HG03520 (cell line): ENCODE results near the gene TBC1D9.
A peak's percentile ranks its signal among the peaks of the same experiment; 100 is the strongest.

ENCODE experiments used
- ATAC-seq: cut with Tn5 transposase; IDR thresholded peaks from one replicate; pipeline ENCODE4 v1.9.1; 2021; ENCODE audit warnings: mild to moderate bottlenecking, moderate library complexity; ENCODE audit not compliant: unreplicated experiment

TBC1D9 gene

GRCh38 chr4:140701071-140701470 lies 55.1 kb downstream of the TBC1D9 start:
- ATAC-seq = no peak

DNA sequence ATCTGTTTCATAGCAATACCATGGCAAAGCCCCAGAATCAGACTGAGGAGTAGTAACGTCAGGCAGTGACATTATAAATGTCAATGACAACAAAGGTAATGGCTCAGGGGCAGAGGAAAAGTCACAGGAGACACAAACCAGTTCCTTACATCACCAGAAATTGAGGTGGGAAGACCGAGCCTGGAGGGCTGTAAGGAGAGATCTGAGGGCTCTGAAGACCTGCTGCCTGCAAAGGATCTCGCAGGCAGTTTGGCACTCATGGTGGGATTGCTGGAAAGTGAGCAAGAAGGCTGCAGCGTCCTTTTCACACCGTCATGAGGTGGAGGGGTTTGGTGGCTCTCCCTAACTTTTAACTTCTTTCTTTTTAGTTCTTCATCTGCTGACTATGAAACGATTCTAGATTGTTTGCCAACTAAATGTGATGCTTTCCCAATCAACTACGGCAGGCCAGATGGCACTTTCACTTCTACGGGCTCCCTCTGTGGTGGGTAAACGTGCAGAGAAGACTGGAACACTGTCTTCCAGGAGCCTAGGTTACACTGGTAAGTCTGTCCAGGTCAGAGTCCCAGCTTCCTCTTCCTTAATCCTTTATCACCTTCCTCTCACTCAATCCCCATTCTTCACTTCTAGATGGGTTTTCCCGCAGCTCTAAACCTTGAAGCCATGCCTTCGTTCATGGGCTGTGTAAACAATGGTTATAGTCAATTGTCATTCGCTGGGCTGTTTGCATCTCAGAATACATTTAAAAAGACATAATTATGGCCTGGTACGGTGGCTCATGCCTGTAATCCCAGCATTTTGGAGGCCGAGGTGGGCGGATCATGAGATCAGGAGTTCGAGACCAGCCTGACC lies 58.2 kb downstream of the TBC1D9 start:
- ATAC-seq = no peak

GRCh38 chr4:140695483-140695882 lies 60.7 kb downstream of the TBC1D9 start:
- ATAC-seq = no peak

- ATAC-seq = no peak
Observed at GRCh38 chr4:140693562-140693961, 62.6 kb downstream of the TBC1D9 start.

- no peak for ATAC-seq
Observed at GRCh38 chr4:140691369-140691768, 64.8 kb downstream of the TBC1D9 start.

DNA sequence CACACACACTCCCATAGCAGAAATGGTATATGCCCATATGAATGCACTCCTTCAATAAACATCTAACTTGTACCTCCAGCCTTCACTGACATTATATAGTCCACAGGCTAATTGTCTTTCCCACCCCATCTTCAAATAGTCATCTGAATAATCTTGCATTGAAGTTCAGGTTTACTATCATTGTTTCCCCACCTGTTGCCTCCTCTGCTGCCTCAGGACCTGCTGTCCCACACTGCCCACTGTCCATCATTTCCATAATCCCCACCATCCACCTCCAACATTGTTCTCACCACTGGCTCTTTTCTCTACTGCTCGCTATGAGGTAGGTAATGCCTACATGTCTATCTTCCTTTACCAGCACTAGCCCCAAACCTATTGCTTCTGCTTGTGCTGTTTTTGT lies 66.1 kb downstream of the TBC1D9 start:
- ATAC-seq = no peak

GRCh38 chr4:140689623-140690022 lies 66.6 kb downstream of the TBC1D9 start:
- no peak for ATAC-seq

DNA sequence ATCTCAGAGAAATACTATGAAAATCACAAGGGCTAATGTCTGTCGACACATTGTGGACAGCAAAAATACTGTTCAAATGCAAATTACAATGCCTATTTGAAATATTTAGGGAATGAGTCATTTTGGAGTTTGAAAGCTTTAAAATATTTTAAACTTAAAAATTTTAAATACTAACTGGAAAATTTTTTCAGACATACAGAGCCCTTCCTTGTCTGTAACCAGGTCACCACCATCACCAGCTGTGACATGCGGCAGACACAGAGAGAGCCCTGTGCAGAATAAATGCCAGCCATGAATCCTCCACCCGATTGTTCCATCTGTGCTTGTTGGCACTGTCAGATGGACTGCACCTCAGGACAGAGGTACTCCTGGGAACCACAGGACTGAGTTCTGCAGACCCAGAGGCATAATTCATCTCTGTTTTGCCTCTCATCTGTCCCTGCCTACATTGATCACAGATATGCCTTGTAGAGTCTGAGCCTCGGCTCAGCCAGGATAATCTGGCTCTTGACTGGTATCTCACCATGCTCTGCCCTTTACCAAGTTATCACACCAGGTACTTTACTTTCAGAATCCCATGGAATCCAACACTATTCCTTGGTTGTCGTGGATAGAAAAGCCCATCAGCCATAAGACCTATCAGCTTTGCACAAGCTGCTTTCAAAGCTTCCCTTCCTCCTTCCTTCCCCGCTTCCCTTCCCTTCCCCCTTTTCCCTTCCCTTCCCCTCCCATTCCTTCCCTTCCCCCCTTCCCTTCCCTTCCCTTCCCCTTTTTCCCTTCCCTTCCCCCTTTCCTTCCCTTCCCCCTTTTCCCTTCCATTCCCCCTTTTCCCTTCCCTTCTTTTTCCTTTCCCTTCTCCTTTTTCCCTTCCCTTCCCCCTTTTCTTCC lies 67.2 kb downstream of the TBC1D9 start:
- no peak for ATAC-seq

GRCh38 chr4:140686796-140687195 lies 69.4 kb downstream of the TBC1D9 start:
- ATAC-seq = no peak

DNA sequence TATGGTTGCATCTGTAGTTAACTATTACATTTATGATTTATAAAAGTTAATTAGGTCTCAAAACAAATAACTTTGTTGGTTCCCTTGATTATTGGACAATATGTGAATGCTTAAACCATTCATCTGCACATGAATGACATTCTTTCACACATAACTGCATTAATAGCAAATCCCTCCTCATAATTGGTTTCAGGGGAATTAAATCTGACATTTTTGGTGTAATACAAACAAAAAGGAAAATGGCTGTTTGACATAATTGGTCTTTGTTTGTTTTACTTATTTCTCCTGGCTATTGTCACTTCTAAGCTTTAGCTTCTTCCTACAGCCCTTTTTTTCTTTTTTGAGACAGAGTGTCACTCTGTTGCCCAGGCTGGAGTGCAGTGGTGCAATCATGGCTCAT lies 71.9 kb downstream of the TBC1D9 start:
- ATAC-seq = no peak

GRCh38 chr4:140681201-140681600 lies 75.0 kb downstream of the TBC1D9 start:
- ATAC-seq = no peak

GRCh38 chr4:140680686-140681085 lies 75.5 kb downstream of the TBC1D9 start:
- ATAC-seq = no peak

GRCh38 chr4:140679576-140679975 lies 76.6 kb downstream of the TBC1D9 start:
- no peak for ATAC-seq

DNA sequence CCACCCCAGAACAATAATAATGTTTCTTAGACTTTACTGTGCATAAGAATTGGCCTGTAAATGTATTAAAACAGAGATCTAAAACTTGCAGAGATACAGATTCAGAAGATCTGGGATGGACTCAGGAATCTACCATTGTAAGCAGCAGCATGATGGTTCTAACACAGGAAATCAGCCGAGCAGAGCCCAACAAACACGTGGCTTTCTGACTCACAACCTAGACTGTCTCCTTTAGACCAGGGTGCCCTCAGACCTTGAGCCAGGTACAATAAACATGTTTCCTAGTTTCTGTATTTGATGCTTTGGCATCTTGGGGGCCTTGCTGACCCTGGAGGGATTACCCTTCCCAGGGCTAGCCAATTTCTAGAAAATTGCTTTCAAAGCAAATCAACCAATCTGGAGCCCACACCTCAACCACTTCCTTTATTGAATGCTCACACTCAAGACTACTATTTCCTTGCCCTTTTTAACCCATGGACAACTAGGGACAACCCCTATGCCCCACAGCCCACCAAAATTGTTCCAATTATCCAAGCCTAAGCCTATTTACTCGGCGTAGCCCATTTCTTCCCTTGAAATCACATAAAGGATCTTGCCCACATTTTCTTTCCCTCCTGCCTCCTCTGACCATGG lies 80.5 kb downstream of the TBC1D9 start:
- no peak for ATAC-seq

DNA sequence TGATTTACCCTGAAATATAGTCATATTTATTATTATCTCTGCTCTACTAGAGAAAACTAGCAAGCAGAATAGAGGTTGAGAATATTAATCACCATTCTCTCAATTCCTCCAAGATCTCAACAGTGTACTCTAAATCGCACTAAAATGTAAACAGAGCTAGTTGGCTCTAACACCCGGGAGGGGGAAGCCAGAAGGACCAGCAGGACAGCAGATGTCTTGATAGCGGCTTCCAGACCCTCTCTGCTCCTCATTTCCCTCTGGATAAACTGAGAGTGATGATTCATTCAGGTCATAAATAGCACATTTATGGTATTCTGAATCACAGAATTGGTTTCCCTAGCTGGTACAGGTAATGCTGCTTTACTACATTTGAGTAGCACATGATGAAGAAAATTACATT lies 82.5 kb downstream of the TBC1D9 start:
- no peak for ATAC-seq

- ATAC-seq = no peak
Observed at GRCh38 chr4:140672416-140672815, 83.8 kb downstream of the TBC1D9 start.

GRCh38 chr4:140668111-140668510 lies 88.1 kb downstream of the TBC1D9 start:
- no peak for ATAC-seq

- peak; percentile 75 for ATAC-seq
Observed at GRCh38 chr4:140666889-140667614, 89.1 kb downstream of the TBC1D9 start.

DNA sequence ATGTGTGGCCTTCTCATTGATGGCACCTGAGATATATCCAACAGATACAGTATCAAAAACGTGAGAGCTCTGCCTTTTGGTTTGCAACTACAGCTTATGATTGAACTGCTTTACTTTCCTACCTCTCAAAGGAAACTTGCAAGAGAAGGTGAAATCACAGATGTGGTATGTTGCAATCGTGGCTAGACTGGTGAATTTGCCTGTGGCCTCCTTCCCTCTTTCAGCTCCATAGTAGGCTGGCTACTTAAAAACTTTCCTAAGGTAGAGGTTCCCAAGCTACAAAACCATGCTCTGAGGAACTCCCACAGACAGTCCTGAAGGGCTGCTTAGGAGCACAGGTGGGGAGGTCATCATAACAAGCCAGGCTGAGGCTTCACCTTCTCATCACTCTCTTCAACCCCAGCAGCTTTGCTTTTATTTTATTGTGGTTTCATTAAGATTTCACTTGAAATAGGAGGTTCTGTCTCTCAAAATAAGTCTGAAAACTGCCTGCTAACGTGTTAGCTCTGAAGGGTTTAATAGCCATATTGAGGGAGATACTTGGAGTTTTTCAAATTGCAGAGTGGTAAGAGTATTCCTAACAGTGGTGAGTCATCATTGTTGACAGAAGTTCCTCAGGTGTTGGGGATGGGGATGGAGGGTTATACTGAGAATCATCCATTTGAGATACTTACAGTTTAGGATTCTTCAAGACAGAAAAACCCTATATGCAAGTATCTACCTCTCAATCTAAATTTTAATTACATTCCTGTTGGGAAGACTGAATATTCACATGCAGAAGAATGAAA lies 93.9 kb downstream of the TBC1D9 start:
- ATAC-seq = no peak

DNA sequence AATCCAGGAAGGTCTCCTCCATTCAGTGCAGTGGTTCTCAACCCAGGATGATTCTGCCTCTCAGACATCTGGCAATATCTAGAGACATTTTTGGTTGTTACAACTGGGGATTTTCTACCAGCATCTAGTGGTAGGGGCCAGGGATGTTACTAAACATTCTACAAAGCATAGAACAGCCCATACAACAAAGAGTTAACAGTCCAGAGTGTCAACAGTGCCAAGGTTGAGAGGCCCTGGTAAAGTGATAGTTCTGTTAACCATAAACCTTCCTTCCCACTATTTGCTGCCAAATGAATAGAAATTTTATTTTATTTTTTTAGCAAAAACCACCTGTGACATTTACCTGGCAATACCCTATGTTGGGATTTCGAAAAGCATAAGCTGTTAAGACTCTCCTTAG lies 94.6 kb downstream of the TBC1D9 start:
- no peak for ATAC-seq
